ENCODE results near the gene LDB3. TPM values are rescaled to one million over a fixed set of nuclear protein-coding genes. Genes with fewer than 3 reads are reported as not detected.

Gene LDB3
- total and polyA plus RNA-seq, 9 of the 15 experiments (the other 6 are each of a cell fraction or from before 2014, with no cell fraction given) = 0.03 TPM; not detected in 8

GRCh38 chr10:86661161-86662025 is 6.9 kb upstream of the LDB3 start:
- Histone ChIP-seq H2AFZ (ENCODE audit: low read depth, low read length) (no peak overlapping the region), H3K9me1 (ENCODE audit: control insufficient read depth, insufficient read depth, low read length) (no peaks in the 10 kb centered on the region), H3K9ac (ENCODE audit: insufficient read depth in 1 of 2, low read depth in 2 of 2, low read length in 2 of 2) (no peak overlapping the region), H3K27me3 (ENCODE audit: control insufficient read depth in 2 of 2, insufficient read depth in 2 of 2, low read length in 2 of 2) (peaks cover 8 to 92% of the 10 kb centered on the region in 2 experiments; a peak in 4 of 5 replicates), H3K4me3 (no peak overlapping the region), H3K4me1 (replicated peaks in 1 of 2; ENCODE audit: control insufficient read depth in 2 of 2, insufficient read depth in 2 of 2, low read length in 2 of 2) (no peaks in the 10 kb centered on the region; a peak in 1 of 5 replicates), H3K9me3 (replicated peaks; ENCODE audit: control insufficient read depth, insufficient read depth, low read depth, low read length) (no peaks in the 10 kb centered on the region), H4K20me1 (replicated peaks; ENCODE audit: control insufficient read depth, insufficient read depth, low read length) (no peaks in the 10 kb centered on the region), H3K4me2 (ENCODE audit: insufficient read depth, low read length) (no peak overlapping the region), H3K79me2 (ENCODE audit: control insufficient read depth, insufficient read depth, low read length) (no peaks in the 10 kb centered on the region), H3K36me3 (ENCODE audit: control insufficient read depth, insufficient read depth, low read length) (no peaks in the 10 kb centered on the region), H3K27ac (ENCODE audit: extremely low read depth, low read depth, low read length) (no peak overlapping the region)
- BruUV-seq (replicated peaks) = no TSS peak
- POLR2A ChIA-PET = interaction anchor here (0.5 to 1.1 kb wide), 3 partner anchors 9 to 15 kb away, joined by 3 to 4 read pairs (median 3); no protein-coding TSS in a partner anchor
- WGBS (ENCODE audit: insufficient coverage, low coverage, missing lambda C conversion rate) = 0% methylated on average over 7 of the region's 17 CpGs
- in situ Hi-C loops (cut with MboI) (no loop called here), intact Hi-C loops (cut with micrococcal nuclease) (no loop called here)
- TF ChIP-seq, protein P1, sequence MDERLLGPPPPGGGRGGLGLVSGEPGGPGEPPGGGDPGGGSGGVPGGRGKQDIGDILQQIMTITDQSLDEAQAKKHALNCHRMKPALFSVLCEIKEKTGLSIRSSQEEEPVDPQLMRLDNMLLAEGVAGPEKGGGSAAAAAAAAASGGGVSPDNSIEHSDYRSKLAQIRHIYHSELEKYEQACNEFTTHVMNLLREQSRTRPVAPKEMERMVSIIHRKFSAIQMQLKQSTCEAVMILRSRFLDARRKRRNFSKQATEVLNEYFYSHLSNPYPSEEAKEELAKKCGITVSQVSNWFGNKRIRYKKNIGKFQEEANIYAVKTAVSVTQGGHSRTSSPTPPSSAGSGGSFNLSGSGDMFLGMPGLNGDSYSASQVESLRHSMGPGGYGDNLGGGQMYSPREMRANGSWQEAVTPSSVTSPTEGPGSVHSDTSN (CRISPR knock-in tag; IDR thresholded peaks at IDR 0.05; ENCODE audit: low read depth) = no peak
- TF ChIP-seq, protein P1 (tag; conservative IDR thresholded peaks at IDR 0.05; ENCODE audit: low read depth) = no peak
- no peak for ATAC-seq
- no peak for DNase-seq (ENCODE audit: extremely low read depth in 1 of 4, low spot score in 3 of 4)
- no peak for FAIRE-seq
- CTCF ChIA-PET (ENCODE audit: low intra/inter-chr PET ratio) = no interaction called here
